ENCODE results near the gene SCYGR2. TPM values are rescaled to one million over a fixed set of nuclear protein-coding genes. Genes with fewer than 3 reads are reported as not detected.

The SCYGR2 gene
- total RNA-seq, 1 donor from 2014 or later, result not detected

DNA sequence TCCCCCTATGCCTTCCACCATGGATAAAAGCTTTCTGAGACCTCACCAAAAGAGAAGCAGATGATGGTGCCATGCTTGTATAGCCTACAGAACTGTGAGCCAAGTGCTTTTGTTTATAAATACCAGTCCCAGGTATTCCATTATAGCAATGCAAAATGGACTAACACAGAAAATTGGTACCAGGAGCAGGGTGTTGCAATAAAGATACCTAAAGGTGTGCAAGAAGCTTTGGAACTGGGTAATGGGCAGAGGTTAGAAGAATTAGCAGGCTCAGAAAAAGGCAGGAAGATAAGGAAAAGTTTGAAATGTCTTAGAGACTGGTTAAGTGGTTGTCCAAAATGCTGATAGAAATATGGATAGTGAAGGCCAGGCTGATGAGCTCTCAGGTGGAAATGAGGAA is 16.3 kb upstream of the SCYGR2 start:
- no peak overlapping the region for H3K27ac ChIP-seq
- no peaks in the 10 kb centered on the region for H3K27me3 ChIP-seq (ENCODE audit: low read depth)
- H3K4me3 ChIP-seq, result no peak overlapping the region
- DNase-seq, result no peak
- H3K9me3 ChIP-seq, result peaks cover 6% of the 10 kb centered on the region
- TF ChIP-seq, protein P1, sequence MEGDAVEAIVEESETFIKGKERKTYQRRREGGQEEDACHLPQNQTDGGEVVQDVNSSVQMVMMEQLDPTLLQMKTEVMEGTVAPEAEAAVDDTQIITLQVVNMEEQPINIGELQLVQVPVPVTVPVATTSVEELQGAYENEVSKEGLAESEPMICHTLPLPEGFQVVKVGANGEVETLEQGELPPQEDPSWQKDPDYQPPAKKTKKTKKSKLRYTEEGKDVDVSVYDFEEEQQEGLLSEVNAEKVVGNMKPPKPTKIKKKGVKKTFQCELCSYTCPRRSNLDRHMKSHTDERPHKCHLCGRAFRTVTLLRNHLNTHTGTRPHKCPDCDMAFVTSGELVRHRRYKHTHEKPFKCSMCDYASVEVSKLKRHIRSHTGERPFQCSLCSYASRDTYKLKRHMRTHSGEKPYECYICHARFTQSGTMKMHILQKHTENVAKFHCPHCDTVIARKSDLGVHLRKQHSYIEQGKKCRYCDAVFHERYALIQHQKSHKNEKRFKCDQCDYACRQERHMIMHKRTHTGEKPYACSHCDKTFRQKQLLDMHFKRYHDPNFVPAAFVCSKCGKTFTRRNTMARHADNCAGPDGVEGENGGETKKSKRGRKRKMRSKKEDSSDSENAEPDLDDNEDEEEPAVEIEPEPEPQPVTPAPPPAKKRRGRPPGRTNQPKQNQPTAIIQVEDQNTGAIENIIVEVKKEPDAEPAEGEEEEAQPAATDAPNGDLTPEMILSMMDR (IDR thresholded peaks at IDR 0.05), result no peak
- no peaks in the 10 kb centered on the region for H3K4me1 ChIP-seq
- intact Hi-C loops (cut with DNase I), result no loop called here
- no peaks in the 10 kb centered on the region for H3K36me3 ChIP-seq
- no peak for ATAC-seq

DNA sequence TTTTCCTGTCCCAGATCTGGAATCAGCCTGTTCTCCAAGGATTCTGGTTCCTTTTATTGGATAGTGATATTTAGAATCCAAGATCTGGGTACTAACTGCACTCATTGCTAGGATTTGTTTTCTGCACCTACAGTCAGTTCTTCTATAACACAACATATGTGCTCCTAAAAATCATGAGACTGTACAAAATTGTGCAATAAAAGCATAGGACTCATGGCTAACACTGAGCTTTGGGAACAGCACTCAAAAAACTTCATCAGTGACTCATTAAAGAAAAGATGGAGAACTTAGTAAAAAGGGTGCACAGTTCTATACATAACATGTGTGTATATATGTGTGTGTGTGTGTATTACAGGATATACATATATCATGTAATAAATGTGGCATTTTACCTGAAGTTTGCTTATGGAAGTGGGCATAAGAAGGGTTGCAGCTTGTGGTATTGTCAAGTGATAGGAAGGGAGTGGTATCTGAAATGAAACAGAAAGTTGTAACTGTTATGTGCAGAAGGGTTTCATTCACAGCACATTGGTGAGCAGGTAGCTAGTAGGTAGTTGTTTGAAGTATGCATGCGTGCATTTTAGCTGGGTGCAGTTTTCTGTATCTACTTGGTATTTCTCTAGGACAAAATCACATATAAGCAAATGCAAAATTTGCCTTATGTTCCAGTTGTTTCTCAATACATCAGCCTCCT is 5.9 kb upstream of the SCYGR2 start:
- DNase-seq (no peak), ATAC-seq (no peak)
- TF ChIP-seq, protein P1 (IDR thresholded peaks at IDR 0.05), result no peak
- intact Hi-C loops (cut with DNase I), result no loop called here
- H3K36me3 ChIP-seq, result no peaks in the 10 kb centered on the region
- H3K27ac ChIP-seq, result no peak overlapping the region
- H3K4me1 ChIP-seq, result no peaks in the 10 kb centered on the region
- H3K9me3 ChIP-seq, result no peaks in the 10 kb centered on the region
- H3K27me3 ChIP-seq (ENCODE audit: low read depth), result no peaks in the 10 kb centered on the region
- H3K4me3 ChIP-seq, result no peak overlapping the region

- intact Hi-C loops (cut with DNase I), result no loop called here
- Histone ChIP-seq H3K36me3 (no peaks in the 10 kb centered on the region), H3K27ac (no peak overlapping the region), H3K4me3 (no peak overlapping the region), H3K4me1 (no peaks in the 10 kb centered on the region), H3K9me3 (no peaks in the 10 kb centered on the region), H3K27me3 (ENCODE audit: low read depth) (no peaks in the 10 kb centered on the region)
- ATAC-seq (no peak), DNase-seq (no peak)
- TF ChIP-seq, protein P1 (IDR thresholded peaks at IDR 0.05), result no peak
These were observed 2.9 kb upstream of the SCYGR2 start for GRCh38 chr2:227595797-227596196.

DNA sequence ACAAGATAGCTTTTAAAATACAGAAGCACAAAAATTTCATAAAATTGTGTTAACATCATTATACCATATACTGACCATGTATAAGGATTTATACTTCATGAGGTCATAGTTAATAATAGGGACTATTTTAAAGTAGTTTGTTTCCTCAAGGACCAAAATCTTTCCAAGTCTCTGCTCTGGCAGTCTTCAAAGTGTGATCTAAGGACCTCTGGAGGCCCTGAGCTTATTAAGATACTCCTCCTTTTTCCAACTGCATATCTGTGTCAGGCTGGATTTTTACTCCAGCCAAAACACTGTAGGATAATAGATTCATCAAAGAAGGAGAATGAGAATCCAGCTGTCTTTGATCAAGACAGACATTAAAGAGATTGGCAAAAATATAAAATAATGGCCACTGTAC is 1.7 kb upstream of the SCYGR2 start:
- intact Hi-C loops (cut with DNase I), result no loop called here
- TF ChIP-seq, protein P1 (IDR thresholded peaks at IDR 0.05), result no peak
- Histone ChIP-seq H3K27me3 (ENCODE audit: low read depth) (no peaks in the 10 kb centered on the region), H3K9me3 (no peaks in the 10 kb centered on the region), H3K27ac (no peak overlapping the region), H3K4me1 (no peaks in the 10 kb centered on the region), H3K36me3 (no peaks in the 10 kb centered on the region), H3K4me3 (no peak overlapping the region)
- ATAC-seq, result no peak
- no peak for DNase-seq

- H3K4me3 ChIP-seq, result no peak overlapping the region
- H3K4me1 ChIP-seq, result no peaks in the 10 kb centered on the region
- H3K36me3 ChIP-seq, result no peaks in the 10 kb centered on the region
- DNase-seq (no peak), ATAC-seq (no peak)
- TF ChIP-seq, protein P1 (IDR thresholded peaks at IDR 0.05), result no peak
- no peaks in the 10 kb centered on the region for H3K9me3 ChIP-seq
- intact Hi-C loops (cut with DNase I), result no loop called here
- no peak overlapping the region for H3K27ac ChIP-seq
- H3K27me3 ChIP-seq (ENCODE audit: low read depth), result no peaks in the 10 kb centered on the region
These were observed 695 bp upstream of the SCYGR2 start for GRCh38 chr2:227597998-227598397.

Measured in lower lobe of right lung (tissue), 2 donors.